Keratinocyte (primary cell): Measurements from ENCODE around the gene SDHC. TPM values are rescaled to one million over a fixed set of nuclear protein-coding genes. Genes with fewer than 3 reads are reported as not detected.
"Not testable (repeated sequence)": the region's sequence is repeated elsewhere in the genome, so short reads cannot be mapped to it uniquely, and the experiment has no call there.

Experiments
- DNase-seq: peaks from one replicate; pipeline ENCODE4 v3.0.0-alpha.2; 2011; ENCODE audit warnings: low read depth, missing footprints, low spot score
- FAIRE-seq: peaks from 2 replicates; lab custom pipeline; 2011; peaks lifted over from hg19 to GRCh38; lab: Jason Lieb, UNC
- H2AFZ ChIP-seq: 2 replicates; pipeline ENCODE4 v1.6.0; 2012; ENCODE audit warnings: low read length, control low read depth, inconsistent platforms; ENCODE audit not compliant: control insufficient read depth
- H3K27ac ChIP-seq: 2 replicates; pipeline ENCODE4 v1.5.1; 2011; ENCODE audit warnings: low read length; ENCODE audit not compliant: control insufficient read depth, insufficient read depth
- H3K27me3 ChIP-seq: 3 replicates; pipeline ENCODE4 v1.6.0; 2011; ENCODE audit warnings: low read length; ENCODE audit not compliant: control insufficient read depth, insufficient read depth; ENCODE audit errors: extremely low read depth
- H3K36me3 ChIP-seq, 2 experiments: 2 replicates in 1 of 2; 3 replicates in 1 of 2; pipeline ENCODE4 v1.5.1; 2011; ENCODE audit warnings: low read length in 2 of 2, mild to moderate bottlenecking in 1 of 2; ENCODE audit not compliant: control insufficient read depth in 2 of 2, insufficient read depth in 2 of 2; ENCODE audit errors: extremely low read depth in 1 of 2
- H3K4me1 ChIP-seq: 3 replicates; pipeline ENCODE4 v1.5.1; 2011; ENCODE audit warnings: low read length; ENCODE audit not compliant: control insufficient read depth, insufficient read depth; ENCODE audit errors: extremely low read depth
- H3K4me2 ChIP-seq: 3 replicates; pipeline ENCODE4 v1.6.0; 2011; ENCODE audit warnings: low read depth, low read length; ENCODE audit not compliant: control insufficient read depth, insufficient read depth; ENCODE audit errors: extremely low read depth
- H3K4me3 ChIP-seq, 3 experiments: fragments of 200-600 bp in 1 of 3; sonication (generic) in 1 of 3; 2 replicates in 2 of 3; 3 replicates in 1 of 3; pipeline ENCODE4 v1.5.1; 2011 to 2016; ENCODE audit warnings: low read length in 3 of 3, mild to moderate bottlenecking in 3 of 3, control low read depth in 2 of 3, inconsistent platforms in 1 of 3, low read depth in 1 of 3, mixed read lengths in 1 of 3, mixed run types in 1 of 3, moderate library complexity in 1 of 3; ENCODE audit not compliant: control insufficient read depth in 2 of 3, insufficient read depth in 2 of 3; ENCODE audit errors: extremely low read depth in 1 of 3
- H3K79me2 ChIP-seq: 2 replicates; pipeline ENCODE4 v1.6.0; 2012; ENCODE audit warnings: low read length; ENCODE audit not compliant: control insufficient read depth, insufficient read depth
- H3K9ac ChIP-seq: 3 replicates; pipeline ENCODE4 v1.6.0; 2011; ENCODE audit warnings: low read length; ENCODE audit not compliant: control insufficient read depth, insufficient read depth; ENCODE audit errors: extremely low read depth
- H3K9me1 ChIP-seq: 3 replicates; pipeline ENCODE4 v1.6.0; 2011; ENCODE audit warnings: low read length; ENCODE audit not compliant: control insufficient read depth, insufficient read depth; ENCODE audit errors: extremely low read depth
- H3K9me3 ChIP-seq: 2 replicates; pipeline ENCODE4 v1.5.1; 2012; ENCODE audit warnings: low read depth, low read length; ENCODE audit not compliant: control insufficient read depth
- H4K20me1 ChIP-seq: 3 replicates; pipeline ENCODE4 v1.6.0; 2011; ENCODE audit warnings: low read length; ENCODE audit not compliant: control insufficient read depth, insufficient read depth; ENCODE audit errors: extremely low read depth
- EZH2 ChIP-seq: IDR thresholded peaks from one replicate; pipeline ENCODE4 v1.6.1; 2012; ENCODE audit warnings: inconsistent platforms, mild to moderate bottlenecking, low read length, moderate library complexity
- dilution Hi-C: fragments of 300-500 bp; cut with MboI; formaldehyde crosslinking; loops from one replicate; pipeline ENCODE4 v1.7.0; 2020; ENCODE audit warnings: low sequenced_read_pairs; ENCODE audit not compliant: extremely low pct_ligation_motif_present
- polyA plus RNA-seq, 5 experiments: library from polyadenylated mRNA; depleted of rRNA in 3 of 5; stranded (reverse) in 3 of 5; stranded (forward) in 1 of 5; unstranded in 1 of 5; fragments of >200 nt; gene quantifications; 1 replicate in 1 of 5; 2 replicates in 3 of 5; 3 replicates in 1 of 5; pipeline versions ENCODE4 v1.2.1 to v1.2.3, GENCODE V29; 2011 to 2012; ENCODE audit warnings: missing spikeins in 2 of 5, low read depth in 1 of 5, low replicate concordance in 1 of 5
- TF ChIP-seq, protein P1 (sequence below), 3 experiments: IDR thresholded peaks in 1 of 3; conservative IDR thresholded peaks in 1 of 3; optimal IDR thresholded peaks in 1 of 3; 2 replicates in 2 of 3; 3 replicates in 1 of 3; pipeline versions ENCODE3 to v1.5.1; 2011; ENCODE audit warnings: low read length in 3 of 3, mild to moderate bottlenecking in 3 of 3, moderate library complexity in 2 of 3, control low read depth in 1 of 3, inconsistent platforms in 1 of 3; ENCODE audit not compliant: insufficient read depth in 2 of 3; ENCODE audit errors: extremely low read depth in 1 of 3

Gene SDHC
- polyA plus RNA-seq, 1 donor (not counting 4 experiments of a cell fraction or from before 2014, with no cell fraction given) = 401 TPM

- no peaks in the 10 kb centered on the region for H3K27me3 ChIP-seq
- no peaks in the 10 kb centered on the region for H3K79me2 ChIP-seq
- H3K9ac ChIP-seq = no peak overlapping the region
- H4K20me1 ChIP-seq = no peaks in the 10 kb centered on the region
- H2AFZ ChIP-seq = no peak overlapping the region
- no peak overlapping the region for H3K4me2 ChIP-seq
- FAIRE-seq (no peak), DNase-seq (no peak)
- TF ChIP-seq, protein P1, sequence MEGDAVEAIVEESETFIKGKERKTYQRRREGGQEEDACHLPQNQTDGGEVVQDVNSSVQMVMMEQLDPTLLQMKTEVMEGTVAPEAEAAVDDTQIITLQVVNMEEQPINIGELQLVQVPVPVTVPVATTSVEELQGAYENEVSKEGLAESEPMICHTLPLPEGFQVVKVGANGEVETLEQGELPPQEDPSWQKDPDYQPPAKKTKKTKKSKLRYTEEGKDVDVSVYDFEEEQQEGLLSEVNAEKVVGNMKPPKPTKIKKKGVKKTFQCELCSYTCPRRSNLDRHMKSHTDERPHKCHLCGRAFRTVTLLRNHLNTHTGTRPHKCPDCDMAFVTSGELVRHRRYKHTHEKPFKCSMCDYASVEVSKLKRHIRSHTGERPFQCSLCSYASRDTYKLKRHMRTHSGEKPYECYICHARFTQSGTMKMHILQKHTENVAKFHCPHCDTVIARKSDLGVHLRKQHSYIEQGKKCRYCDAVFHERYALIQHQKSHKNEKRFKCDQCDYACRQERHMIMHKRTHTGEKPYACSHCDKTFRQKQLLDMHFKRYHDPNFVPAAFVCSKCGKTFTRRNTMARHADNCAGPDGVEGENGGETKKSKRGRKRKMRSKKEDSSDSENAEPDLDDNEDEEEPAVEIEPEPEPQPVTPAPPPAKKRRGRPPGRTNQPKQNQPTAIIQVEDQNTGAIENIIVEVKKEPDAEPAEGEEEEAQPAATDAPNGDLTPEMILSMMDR (optimal IDR thresholded peaks at IDR 0.05 in 1 of 3, IDR thresholded peaks at IDR 0.05 in 1 of 3, conservative IDR thresholded peaks at IDR 0.05 in 1 of 3; ENCODE audit: extremely low read depth in 1 of 3, insufficient read depth in 2 of 3, low read length in 3 of 3) = no peak
- no peak for TF ChIP-seq EZH2
- H3K27ac ChIP-seq = no peak overlapping the region
- no peaks in the 10 kb centered on the region for H3K9me3 ChIP-seq
- dilution Hi-C loops = no loop called here
- no peaks in the 10 kb centered on the region for H3K9me1 ChIP-seq
- no peaks in the 10 kb centered on the region for H3K4me1 ChIP-seq
- H3K36me3 ChIP-seq = no peaks in the 10 kb centered on the region
- H3K4me3 ChIP-seq = no peak overlapping the region
Observed at GRCh38 chr1:161407451-161407985, 93.3 kb downstream of the SDHC start.

DNA sequence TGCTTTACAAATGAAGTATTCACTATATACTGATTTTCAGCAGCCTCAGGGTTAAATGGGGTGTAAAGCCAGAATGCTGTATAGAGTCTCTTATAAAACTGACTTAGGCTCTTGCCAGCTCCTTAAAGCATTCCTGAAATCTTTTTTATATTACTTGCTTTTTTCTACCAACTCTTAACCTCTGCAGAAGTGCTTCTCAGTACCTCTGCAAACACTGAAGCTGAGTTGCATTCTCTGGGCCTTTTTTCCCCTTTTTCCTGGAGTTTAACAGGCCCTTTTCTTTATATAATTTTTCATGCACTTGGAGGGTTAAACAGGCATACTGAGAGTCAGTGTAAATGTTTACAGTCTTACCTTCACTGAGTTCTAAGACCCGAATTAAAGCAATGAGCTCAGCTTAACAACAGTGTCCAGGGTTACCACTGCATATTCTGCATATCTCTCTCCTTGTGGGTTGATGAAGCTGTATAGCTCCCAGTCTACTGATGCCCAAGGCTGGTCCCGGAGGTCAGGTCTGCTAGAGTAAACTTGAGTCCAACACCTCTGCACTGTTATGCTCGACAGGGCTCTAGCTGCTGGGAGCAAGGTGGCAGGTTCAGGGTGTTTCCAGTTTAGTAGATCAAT is 94.4 kb downstream of the SDHC start:
- Histone ChIP-seq H3K79me2 (no peaks in the 10 kb centered on the region), H3K4me1 (no peaks in the 10 kb centered on the region), H4K20me1 (no peaks in the 10 kb centered on the region), H3K27me3 (no peaks in the 10 kb centered on the region), H3K9ac (no peak overlapping the region), H2AFZ (no peak overlapping the region), H3K4me2 (no peak overlapping the region), H3K9me3 (no peaks in the 10 kb centered on the region), H3K36me3 (no peaks in the 10 kb centered on the region), H3K27ac (no peak overlapping the region), H3K4me3 (no peak overlapping the region), H3K9me1 (no peaks in the 10 kb centered on the region)
- TF ChIP-seq, protein P1 (optimal IDR thresholded peaks at IDR 0.05 in 1 of 3, IDR thresholded peaks at IDR 0.05 in 1 of 3, conservative IDR thresholded peaks at IDR 0.05 in 1 of 3; ENCODE audit: extremely low read depth in 1 of 3, insufficient read depth in 2 of 3, low read length in 3 of 3) = no peak
- no peak for TF ChIP-seq EZH2
- DNase-seq = no peak
- dilution Hi-C loops = no loop called here
- FAIRE-seq = no peak

DNA sequence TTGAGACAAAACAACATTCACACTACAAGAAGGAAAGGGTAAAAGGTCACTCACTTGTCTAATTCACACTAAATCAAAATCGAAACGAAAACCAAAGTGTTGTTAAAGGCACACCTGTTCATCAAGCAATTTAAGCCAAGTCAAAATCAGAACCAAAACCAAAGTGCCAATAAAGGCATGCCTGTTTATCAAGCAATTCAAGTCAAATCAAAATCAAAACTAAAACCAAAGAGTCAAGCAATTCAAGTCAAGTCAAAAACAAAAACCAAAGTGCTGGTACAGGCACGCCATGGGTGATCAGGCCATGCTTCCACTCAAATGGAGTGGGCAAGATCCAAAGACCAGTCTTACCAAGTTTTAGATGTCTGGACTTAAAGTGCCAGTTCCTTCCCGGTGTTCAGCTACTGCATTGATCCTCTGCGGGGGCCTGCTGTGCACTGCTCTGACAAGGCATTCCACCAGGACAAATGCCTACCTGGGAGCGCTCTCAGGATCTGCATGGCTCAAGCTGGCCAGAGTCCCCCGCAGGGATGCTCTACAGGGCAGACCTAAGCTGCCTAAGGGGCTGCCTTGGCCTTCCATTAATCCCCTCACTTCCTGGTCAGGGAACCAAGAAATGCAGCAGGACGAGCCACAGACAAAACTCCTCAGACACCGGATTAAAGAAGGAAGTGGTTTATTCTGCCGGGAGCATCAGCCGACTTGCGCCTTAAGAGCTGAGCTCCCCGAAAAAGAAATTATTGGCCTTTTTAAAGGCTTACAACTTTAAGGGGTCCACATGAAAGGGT is 95.9 kb downstream of the SDHC start:
- H3K27me3 ChIP-seq, H3K36me3 ChIP-seq, H3K9ac ChIP-seq, H3K4me2 ChIP-seq, H3K4me3 ChIP-seq, H3K9me1 ChIP-seq, H3K79me2 ChIP-seq, H4K20me1 ChIP-seq, DNase-seq, H3K4me1 ChIP-seq, H3K27ac ChIP-seq, dilution Hi-C loops, H2AFZ ChIP-seq, FAIRE-seq, H3K9me3 ChIP-seq: not testable (repeated sequence)
